Measurements from ENCODE around the gene SPATS2.

SPATS2 gene

DNA sequence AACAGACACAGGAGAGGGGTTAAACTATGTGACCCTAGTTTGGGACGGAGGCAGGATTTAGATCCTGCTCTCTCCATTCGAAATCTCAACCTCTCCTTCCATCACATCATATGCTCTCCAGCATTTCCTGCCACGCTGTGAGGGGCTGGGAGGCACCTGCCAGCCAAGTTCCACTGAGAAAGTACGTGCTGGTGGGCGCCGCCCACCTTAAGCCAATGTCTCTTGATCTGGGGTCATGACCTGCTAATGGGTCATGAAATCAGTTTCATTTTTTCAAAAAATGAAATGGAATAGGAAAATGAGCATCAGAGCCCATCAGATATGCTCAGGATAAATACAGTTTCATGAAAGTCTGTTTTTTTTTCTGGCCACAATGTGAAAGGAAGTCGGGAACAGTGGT is 193.4 kb downstream of the SPATS2 start:
- no peak for DNase-seq

DNA sequence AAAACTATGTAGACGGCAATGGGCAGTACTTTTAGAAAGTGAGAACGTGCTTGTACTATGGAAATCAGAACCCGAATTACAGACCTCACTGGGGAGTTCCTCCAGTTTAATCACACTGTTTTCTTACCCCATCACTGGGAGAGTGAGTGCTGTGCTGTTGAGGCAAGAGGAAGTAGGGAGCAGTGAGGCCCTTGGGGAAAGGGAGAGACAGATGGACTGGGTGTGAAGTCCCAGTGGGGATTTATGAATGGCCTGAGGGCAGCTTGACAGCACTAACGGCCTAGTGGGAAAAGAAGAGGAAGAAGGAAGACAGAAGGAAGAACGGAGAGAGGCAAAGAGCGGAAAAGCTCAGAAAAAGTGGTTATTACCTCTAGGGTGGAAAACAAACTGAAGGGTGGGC is 195.0 kb downstream of the SPATS2 start:
- no peak for DNase-seq

DNA sequence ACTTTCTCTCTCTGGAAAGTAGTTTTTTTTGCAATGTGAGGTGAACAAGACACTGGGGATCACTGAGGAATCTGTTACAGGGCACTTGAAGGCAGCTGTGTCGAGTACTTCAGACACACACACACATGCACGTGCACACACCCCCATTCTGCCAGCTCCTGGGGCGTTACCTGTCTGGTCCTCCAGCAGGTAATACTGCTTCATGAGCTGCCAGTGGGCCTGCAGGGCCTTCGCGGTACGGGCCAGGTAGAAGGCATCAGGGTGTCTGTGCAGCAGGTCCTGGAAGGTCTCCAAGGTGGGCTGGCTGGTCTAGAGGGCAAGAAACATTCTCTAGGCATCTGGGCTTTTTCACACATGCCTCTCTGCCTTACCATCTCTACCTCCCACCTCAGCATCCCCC is 195.6 kb downstream of the SPATS2 start:
- DNase-seq: no peak

- no peak for DNase-seq
Observed at GRCh38 chr12:49563951-49564685, 196.9 kb downstream of the SPATS2 start.

- no peak for DNase-seq
Observed at GRCh38 chr12:49564686-49565405, 197.6 kb downstream of the SPATS2 start.

- no peak for DNase-seq
Observed at GRCh38 chr12:49565406-49566265, 198.4 kb downstream of the SPATS2 start.

GRCh38 chr12:49566361-49566760 is 199.1 kb downstream of the SPATS2 start:
- no peak for DNase-seq

- DNase-seq: no peak
Observed at GRCh38 chr12:49567302-49567610, 200.0 kb downstream of the SPATS2 start.

DNA sequence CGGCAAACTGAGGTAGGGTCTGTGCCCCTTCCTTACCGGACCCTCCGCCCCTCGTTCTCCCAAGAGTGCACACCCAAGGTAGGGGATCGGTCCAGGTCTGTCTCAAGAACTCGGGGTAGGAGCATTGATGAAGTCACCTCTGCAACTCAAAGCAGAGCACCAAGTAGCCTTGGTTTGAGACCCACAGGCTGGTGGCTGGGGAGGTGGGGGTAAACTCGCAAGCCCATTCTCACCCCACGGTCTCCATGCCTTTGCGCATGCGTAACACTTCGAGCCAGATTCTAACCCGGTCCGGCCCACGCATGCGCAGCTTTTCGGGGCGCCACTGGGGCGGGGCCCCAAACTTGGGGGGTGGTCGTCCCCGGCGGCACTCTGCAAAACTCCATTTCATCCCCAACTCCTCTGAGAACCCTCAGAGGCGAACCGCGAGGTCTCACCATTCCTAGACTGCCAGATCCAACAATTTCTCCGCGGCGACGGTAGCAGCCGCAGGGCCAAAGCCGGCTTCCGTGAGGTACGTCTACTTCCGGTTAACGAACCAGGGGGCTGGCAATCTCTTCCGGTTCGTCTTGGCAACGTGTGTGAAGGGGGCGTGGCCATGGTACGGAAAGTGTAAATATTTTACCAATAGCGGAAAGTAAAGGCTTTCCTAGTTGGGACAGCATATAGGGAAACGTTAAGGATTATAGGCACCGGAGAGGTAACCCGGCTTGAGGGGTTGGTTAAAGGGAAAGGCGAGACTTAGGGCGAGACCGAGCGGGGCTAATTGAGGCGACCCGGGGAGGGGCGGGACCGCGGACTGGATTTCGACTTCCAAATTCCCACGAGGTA is 200.6 kb downstream of the SPATS2 start, which contains the start of gene MCRS1:
Gene MCRS1, minus strand, starts transcription at position 532 of the 831 bp plus-strand sequence. CDS start 1,411 bp downstream, outside the sequence.
- DNase-seq: peak; percentile 91

- no peak for DNase-seq
Observed at GRCh38 chr12:49568442-49569162, 201.3 kb downstream of the SPATS2 start.
